Keratinocyte (primary cell): Measurements from ENCODE around the gene LDLRAP1.

ENCODE experiments used
- CTCF ChIP-seq, 3 experiments: IDR thresholded peaks in 1 of 3; conservative IDR thresholded peaks in 1 of 3; optimal IDR thresholded peaks in 1 of 3; 2 replicates in 2 of 3; 3 replicates in 1 of 3; pipeline versions ENCODE3 to v1.5.1; 2011; ENCODE audit warnings: low read length in 3 of 3, mild to moderate bottlenecking in 3 of 3, moderate library complexity in 2 of 3, control low read depth in 1 of 3, inconsistent platforms in 1 of 3; ENCODE audit not compliant: insufficient read depth in 2 of 3; ENCODE audit errors: extremely low read depth in 1 of 3
- EZH2 ChIP-seq: IDR thresholded peaks from one replicate; pipeline ENCODE4 v1.6.1; 2012; ENCODE audit warnings: inconsistent platforms, mild to moderate bottlenecking, low read length, moderate library complexity

GRCh38 chr1:25494952-25495351, 48.5 kb upstream of the LDLRAP1 start:
- TF ChIP-seq CTCF (optimal IDR thresholded peaks at IDR 0.05 in 1 of 3, IDR thresholded peaks at IDR 0.05 in 1 of 3, conservative IDR thresholded peaks at IDR 0.05 in 1 of 3; ENCODE audit: extremely low read depth in 1 of 3, insufficient read depth in 2 of 3, low read length in 3 of 3) (no peak), EZH2 (no peak)
